Endothelial cell of umbilical vein (primary cell): ENCODE data around the gene MYOG. TPM values are rescaled to one million over a fixed set of nuclear protein-coding genes. Genes with fewer than 3 reads are reported as not detected.

Experiments
- BruUV-seq: library from RNA; stranded (reverse); fragments of 400-500 nt; replicated peaks from 2 replicates; lab custom pipeline; 2021; lab: Mats Ljungman, UMichigan
- CTCF ChIA-PET: fragments of 300-600, 350-600 bp; sonication (Branson Sonifier 250); formaldehyde crosslinking; loops from one replicate; lab custom pipeline; 2021; ENCODE audit warnings: antibody characterized with exemption, inconsistent platforms; lab: Charles Lee
- POLR2A ChIA-PET: fragments of 300-600, 350-600 bp; sonication (Branson Sonifier 250); formaldehyde crosslinking; loops from one replicate; lab custom pipeline; 2021; ENCODE audit warnings: antibody characterized with exemption, inconsistent platforms; lab: Charles Lee
- DNase-seq: peaks from one replicate; pipeline ENCODE4 v3.0.0-alpha.2; 2011; ENCODE audit warnings: low read depth, low spot score
- FAIRE-seq: peaks from 2 replicates; lab custom pipeline; 2011; peaks lifted over from hg19 to GRCh38; lab: Jason Lieb, UNC
- H2AFZ ChIP-seq: 2 replicates; pipeline ENCODE4 v1.6.0; 2012; ENCODE audit warnings: low read depth, low read length, control low read depth, inconsistent platforms
- H3K27ac ChIP-seq: 2 replicates; pipeline ENCODE4 v1.5.1; 2011; ENCODE audit warnings: low read depth, mild to moderate bottlenecking, control low read depth, low read length, moderate library complexity; ENCODE audit not compliant: insufficient read depth
- H3K27me3 ChIP-seq, 2 experiments: 2 replicates each; pipeline versions ENCODE4 v1.6.0 to v1.6.1; 2011; ENCODE audit warnings: low read length in 2 of 2, mixed read lengths in 1 of 2; ENCODE audit not compliant: control insufficient read depth in 2 of 2, insufficient read depth in 2 of 2
- H3K36me3 ChIP-seq, 2 experiments: 2 replicates in 1 of 2; 3 replicates in 1 of 2; pipeline ENCODE4 v1.5.1; 2011; ENCODE audit warnings: low read length in 2 of 2, mild to moderate bottlenecking in 1 of 2, moderate library complexity in 1 of 2; ENCODE audit not compliant: control insufficient read depth in 2 of 2, insufficient read depth in 2 of 2; ENCODE audit errors: extremely low read depth in 1 of 2
- H3K4me1 ChIP-seq: 3 replicates; pipeline ENCODE4 v1.5.1; 2011; ENCODE audit warnings: mild to moderate bottlenecking, low read length; ENCODE audit not compliant: control insufficient read depth, insufficient read depth; ENCODE audit errors: extremely low read depth
- H3K4me2 ChIP-seq: 2 replicates; pipeline ENCODE4 v1.6.1; 2011; ENCODE audit warnings: low read length, control low read depth, mixed read lengths; ENCODE audit not compliant: insufficient read depth
- H3K4me3 ChIP-seq, 3 experiments: fragments of 200-600 bp in 1 of 3; sonication (generic), shearing (Covaris generic) in 1 of 3; replicated peaks in 1 of 3; 2 replicates each; pipeline ENCODE4 v1.5.1; 2011 to 2016; ENCODE audit warnings: control low read depth in 3 of 3, low read length in 3 of 3, mild to moderate bottlenecking in 2 of 3, inconsistent platforms in 1 of 3, low read depth in 1 of 3, moderate library complexity in 1 of 3; ENCODE audit not compliant: insufficient read depth in 1 of 3
- H3K79me2 ChIP-seq: 2 replicates; pipeline ENCODE4 v1.6.0; 2012; ENCODE audit warnings: low read length, inconsistent platforms; ENCODE audit not compliant: control insufficient read depth, insufficient read depth
- H3K9ac ChIP-seq: replicated peaks from 2 replicates; pipeline ENCODE3; 2011; ENCODE audit warnings: low read length, control low read depth; ENCODE audit not compliant: insufficient read depth; ENCODE audit errors: extremely low read depth
- H3K9me1 ChIP-seq: replicated peaks from 3 replicates; pipeline ENCODE4 v1.6.0; 2011; ENCODE audit warnings: mild to moderate bottlenecking, low read length; ENCODE audit not compliant: control insufficient read depth, insufficient read depth; ENCODE audit errors: extremely low read depth
- H3K9me3 ChIP-seq: replicated peaks from 2 replicates; pipeline ENCODE4 v1.5.1; 2012; ENCODE audit warnings: low read length, inconsistent platforms; ENCODE audit not compliant: control insufficient read depth, insufficient read depth
- H4K20me1 ChIP-seq: replicated peaks from 2 replicates; pipeline ENCODE3; 2011; ENCODE audit warnings: mild to moderate bottlenecking, low read length; ENCODE audit not compliant: control insufficient read depth, insufficient read depth; ENCODE audit errors: extremely low read depth
- CTCF ChIP-seq, 2 donors: IDR thresholded peaks; 1 replicate in 1 of 2; 2 replicates in 1 of 2; pipeline ENCODE4 v1.5.1; 2011; ENCODE audit warnings: low read length in 2 of 2, mild to moderate bottlenecking in 2 of 2, moderate library complexity in 2 of 2, control low read depth in 1 of 2, inconsistent platforms in 1 of 2, low read depth in 1 of 2; ENCODE audit not compliant: insufficient read depth in 1 of 2; ENCODE audit errors: extremely low read depth in 1 of 2
- EZH2 ChIP-seq: IDR thresholded peaks from 2 replicates; pipeline ENCODE4 v1.6.1; 2012; ENCODE audit warnings: borderline replicate concordance, low read depth, mild to moderate bottlenecking, moderate library complexity, low read length, inconsistent platforms; ENCODE audit not compliant: severe bottlenecking
- FOS ChIP-seq: IDR thresholded peaks from 2 replicates; pipeline ENCODE4 v1.6.1; 2011; ENCODE audit warnings: mild to moderate bottlenecking, low read length, moderate library complexity, borderline replicate concordance; ENCODE audit not compliant: insufficient read depth
- GATA2 ChIP-seq: IDR thresholded peaks from 2 replicates; pipeline ENCODE4 v1.7.0; 2011; ENCODE audit warnings: low read depth, mild to moderate bottlenecking, moderate library complexity, mixed read lengths, low read length; ENCODE audit not compliant: insufficient read length, insufficient read depth
- JUN ChIP-seq: IDR thresholded peaks from 2 replicates; pipeline ENCODE4 v1.6.1; 2011; ENCODE audit warnings: borderline replicate concordance, low read depth; ENCODE audit not compliant: insufficient read length, insufficient read depth
- MAX ChIP-seq: IDR thresholded peaks from 2 replicates; pipeline ENCODE4 v1.6.1; 2011; ENCODE audit not compliant: insufficient read depth, insufficient read length
- MYC ChIP-seq: IDR thresholded peaks from one replicate; pipeline ENCODE4 v1.6.1; 2011; ENCODE audit warnings: mild to moderate bottlenecking, low read depth, low read length
- POLR2A ChIP-seq: IDR thresholded peaks from 2 replicates; pipeline ENCODE4 v1.6.1; 2012; ENCODE audit warnings: low read depth, mild to moderate bottlenecking, control low read depth, low read length
- POLR2AphosphoS5 ChIP-seq: IDR thresholded peaks from 2 replicates; pipeline ENCODE4 v1.6.1; 2012; ENCODE audit warnings: low read depth, mild to moderate bottlenecking, control low read depth, low read length, moderate library complexity; ENCODE audit not compliant: insufficient read depth
- dilution Hi-C: fragments of 300-500 bp; cut with MboI; formaldehyde crosslinking; loops from one replicate; pipeline ENCODE4 v1.15.0; 2019; ENCODE audit warnings: low sequenced_read_pairs; ENCODE audit not compliant: extremely low pct_ligation_motif_present
- intact Hi-C: fragments of 100-400 bp; cut with micrococcal nuclease; formaldehyde crosslinking; loops from one replicate; pipeline ENCODE4 v1.10.0; 2022
- polyA plus RNA-seq, 4 experiments: library from polyadenylated mRNA; depleted of rRNA in 3 of 4; stranded (reverse) in 3 of 4; unstranded in 1 of 4; fragments of >200 nt; gene quantifications; 2 replicates each; pipeline versions ENCODE4 v1.2.1 to v1.2.3, GENCODE V29; 2011 to 2012; ENCODE audit warnings: missing spikeins in 1 of 4
- total RNA-seq: library from RNA; stranded (reverse); gene quantifications from 2 replicates; pipeline ENCODE4 v1.2.3, GENCODE V29; 2021

The MYOG gene
- total and polyA plus RNA-seq, 2 donors (not counting 3 experiments of a cell fraction or from before 2014, with no cell fraction given) = not detected

- Histone ChIP-seq H3K27ac (no peak overlapping the region), H2AFZ (no peak overlapping the region), H3K4me2 (no peak overlapping the region), H3K4me1 (peaks cover 3% of the 10 kb centered on the region), H3K9ac (no peak overlapping the region), H3K4me3 (no peak overlapping the region), H4K20me1 (no peaks in the 10 kb centered on the region), H3K9me3 (no peaks in the 10 kb centered on the region), H3K36me3 (no peaks in the 10 kb centered on the region), H3K79me2 (no peaks in the 10 kb centered on the region), H3K27me3 (peaks cover 26 to 47% of the 10 kb centered on the region in 2 experiments), H3K9me1 (no peaks in the 10 kb centered on the region)
- no peak for DNase-seq
- BruUV-seq = no TSS peak
- FAIRE-seq = no peak
- intact Hi-C loops (no loop called here), dilution Hi-C loops (no loop called here)
- ChIA-PET CTCF (interaction anchor here (1.0 to 10.8 kb wide), 4 partner anchors 9 to 96 kb away, joined by 3 to 341 read pairs (median 161); no protein-coding TSS in a partner anchor), POLR2A (no interaction called here)
- TF ChIP-seq GATA2 = no peak
- no peak for TF ChIP-seq EZH2
- no peak for TF ChIP-seq POLR2A
These were observed 36.3 kb upstream of the MYOG start for GRCh38 chr1:203122159-203122558.

GRCh38 chr1:203121186-203122015 lies 35.6 kb upstream of the MYOG start:
- no peaks in the 10 kb centered on the region for H4K20me1 ChIP-seq
- no peaks in the 10 kb centered on the region for H3K4me1 ChIP-seq
- FAIRE-seq (no peak), DNase-seq (no peak)
- H3K9ac ChIP-seq = no peak overlapping the region
- POLR2A ChIA-PET = no interaction called here
- intact Hi-C loops = no loop called here
- H3K36me3 ChIP-seq = no peaks in the 10 kb centered on the region
- no peak overlapping the region for H3K27ac ChIP-seq
- CTCF ChIA-PET = interaction anchor here (0.7 to 10.8 kb wide), 4 partner anchors 49 to 146 kb away, joined by 3 to 341 read pairs (median 162); no protein-coding TSS in a partner anchor
- H3K4me3 ChIP-seq = no peak overlapping the region
- no peak overlapping the region for H3K4me2 ChIP-seq
- dilution Hi-C loops = no loop called here
- TF ChIP-seq CTCF (IDR thresholded peaks at IDR 0.05; ENCODE audit: extremely low read depth in 1 of 2, insufficient read depth in 1 of 2, low read depth in 1 of 2, low read length in 2 of 2) = no peak
- TF ChIP-seq POLR2A = no peak
- TF ChIP-seq JUN = no peak
- TF ChIP-seq GATA2 = no peak
- no peak for TF ChIP-seq POLR2AphosphoS5
- no peak for TF ChIP-seq MAX
- no peak for TF ChIP-seq FOS
- TF ChIP-seq EZH2 = no peak
- no peak for TF ChIP-seq MYC
- H3K9me1 ChIP-seq = no peaks in the 10 kb centered on the region
- no peaks in the 10 kb centered on the region for H3K9me3 ChIP-seq
- no peaks in the 10 kb centered on the region for H3K79me2 ChIP-seq
- BruUV-seq = no TSS peak
- H3K27me3 ChIP-seq = peaks cover 20 to 40% of the 10 kb centered on the region in 2 experiments
- no peak overlapping the region for H2AFZ ChIP-seq
